Adrenal gland (tissue), 5 donors: Measurements from ENCODE around the gene WDR20.

Experiments used
- CTCF ChIP-seq, 6 experiments: fragments of 450-650 bp in 4 of 6; fragments of 200-600 bp in 2 of 6; sonication (generic) in 1 of 6; IDR thresholded peaks; 1 replicate in 5 of 6; 2 replicates in 1 of 6; pipeline versions ENCODE4 v1.5.1 to v1.8.0; 2016 to 2021; ENCODE audit warnings: antibody characterized with exemption in 6 of 6, mild to moderate bottlenecking in 2 of 6, moderate library complexity in 1 of 6
- POLR2A ChIP-seq, 2 donors: fragments of 450-650 bp; IDR thresholded peaks; one replicate each; pipeline ENCODE4 v1.6.1; 2017; ENCODE audit warnings: antibody characterized with exemption in 2 of 2, mild to moderate bottlenecking in 2 of 2, moderate library complexity in 1 of 2
- donor health status: DM: no; HTN: no; CAD: no.

- TF ChIP-seq CTCF (IDR thresholded peaks at IDR 0.05), result no peak
- no peak for TF ChIP-seq POLR2A (IDR thresholded peaks at IDR 0.05)
Measured at GRCh38 chr14:102207831-102208365, 68.2 kb downstream of the WDR20 start.
